ENCODE measurements around the gene ME3. TPM values are rescaled to one million over a fixed set of nuclear protein-coding genes. Genes with fewer than 3 reads are reported as not detected.

ME3 gene
- polyA plus RNA-seq, 1 donor (not counting 4 experiments of a cell fraction or from before 2014, with no cell fraction given): 1.0 TPM

- DNase-seq (ENCODE audit: low read depth, low spot score) (no peak), FAIRE-seq (no peak)
- Histone ChIP-seq H3K36me3 (ENCODE audit: control insufficient read depth in 2 of 2, extremely low read depth in 1 of 2, insufficient read depth in 2 of 2, low read length in 2 of 2) (no peaks in the 10 kb centered on the region), H4K20me1 (ENCODE audit: control insufficient read depth, extremely low read depth, insufficient read depth, low read length) (no peaks in the 10 kb centered on the region), H3K27ac (ENCODE audit: control insufficient read depth, insufficient read depth, low read length) (no peak overlapping the region), H3K9me1 (ENCODE audit: control insufficient read depth, extremely low read depth, insufficient read depth, low read length) (no peaks in the 10 kb centered on the region), H3K4me2 (ENCODE audit: control insufficient read depth, extremely low read depth, insufficient read depth, low read depth, low read length) (no peak overlapping the region), H3K9ac (ENCODE audit: control insufficient read depth, extremely low read depth, insufficient read depth, low read length) (no peak overlapping the region), H3K27me3 (ENCODE audit: control insufficient read depth, extremely low read depth, insufficient read depth, low read length) (no peaks in the 10 kb centered on the region), H3K4me1 (ENCODE audit: control insufficient read depth, extremely low read depth, insufficient read depth, low read length) (peaks cover 18% of the 10 kb centered on the region), H3K79me2 (ENCODE audit: control insufficient read depth, insufficient read depth, low read length) (no peaks in the 10 kb centered on the region), H2AFZ (ENCODE audit: control insufficient read depth, low read length) (no peak overlapping the region), H3K4me3 (ENCODE audit: control insufficient read depth in 2 of 3, extremely low read depth in 1 of 3, insufficient read depth in 2 of 3, low read depth in 1 of 3, low read length in 3 of 3) (no peak overlapping the region), H3K9me3 (ENCODE audit: control insufficient read depth, low read depth, low read length) (no peaks in the 10 kb centered on the region)
- TF ChIP-seq EZH2 (IDR thresholded peaks at IDR 0.05; ENCODE audit: low read length) (no peak), CTCF (optimal IDR thresholded peaks at IDR 0.05 in 1 of 3, IDR thresholded peaks at IDR 0.05 in 1 of 3, conservative IDR thresholded peaks at IDR 0.05 in 1 of 3; ENCODE audit: extremely low read depth in 1 of 3, insufficient read depth in 2 of 3, low read length in 3 of 3) (no peak)
- dilution Hi-C loops (cut with MboI; ENCODE audit: extremely low pct_ligation_motif_present, low sequenced_read_pairs): no loop called here
Observed at GRCh38 chr11:86575927-86576326, 96.5 kb downstream of the ME3 start.

- Histone ChIP-seq H3K4me2 (ENCODE audit: control insufficient read depth, extremely low read depth, insufficient read depth, low read depth, low read length) (no peak overlapping the region), H3K9ac (ENCODE audit: control insufficient read depth, extremely low read depth, insufficient read depth, low read length) (no peak overlapping the region), H2AFZ (ENCODE audit: control insufficient read depth, low read length) (no peak overlapping the region), H3K4me3 (ENCODE audit: control insufficient read depth in 2 of 3, extremely low read depth in 1 of 3, insufficient read depth in 2 of 3, low read depth in 1 of 3, low read length in 3 of 3) (no peak overlapping the region), H3K9me1 (ENCODE audit: control insufficient read depth, extremely low read depth, insufficient read depth, low read length) (no peaks in the 10 kb centered on the region), H3K27me3 (ENCODE audit: control insufficient read depth, extremely low read depth, insufficient read depth, low read length) (no peaks in the 10 kb centered on the region), H3K36me3 (ENCODE audit: control insufficient read depth in 2 of 2, extremely low read depth in 1 of 2, insufficient read depth in 2 of 2, low read length in 2 of 2) (no peaks in the 10 kb centered on the region), H3K79me2 (ENCODE audit: control insufficient read depth, insufficient read depth, low read length) (no peaks in the 10 kb centered on the region), H3K9me3 (ENCODE audit: control insufficient read depth, low read depth, low read length) (no peaks in the 10 kb centered on the region), H3K27ac (ENCODE audit: control insufficient read depth, insufficient read depth, low read length) (no peak overlapping the region), H3K4me1 (ENCODE audit: control insufficient read depth, extremely low read depth, insufficient read depth, low read length) (peaks cover 18% of the 10 kb centered on the region), H4K20me1 (ENCODE audit: control insufficient read depth, extremely low read depth, insufficient read depth, low read length) (no peaks in the 10 kb centered on the region)
- no peak for TF ChIP-seq EZH2 (IDR thresholded peaks at IDR 0.05; ENCODE audit: low read length)
- TF ChIP-seq CTCF (optimal IDR thresholded peaks at IDR 0.05 in 1 of 3, IDR thresholded peaks at IDR 0.05 in 1 of 3, conservative IDR thresholded peaks at IDR 0.05 in 1 of 3; ENCODE audit: extremely low read depth in 1 of 3, insufficient read depth in 2 of 3, low read length in 3 of 3): no peak
- FAIRE-seq (no peak), DNase-seq (ENCODE audit: low read depth, low spot score) (no peak)
- dilution Hi-C loops (cut with MboI; ENCODE audit: extremely low pct_ligation_motif_present, low sequenced_read_pairs): no loop called here
Observed at GRCh38 chr11:86575208-86575855, 97.1 kb downstream of the ME3 start.
